Fibroblast of lung (primary cell): ENCODE results near the gene RHBG. TPM values are rescaled to one million over a fixed set of nuclear protein-coding genes. Genes with fewer than 3 reads are reported as not detected.

ENCODE experiments used
- DNase-seq, 2 donors: peaks; one replicate each; pipeline versions ENCODE4 v3.0.0 to v3.0.0-alpha.2; 2010; ENCODE audit warnings: low read depth in 2 of 2
- H2AFZ ChIP-seq: 2 replicates; pipeline ENCODE4 v1.5.1; 2012; ENCODE audit warnings: low read length, control low read depth, inconsistent platforms
- H3K27ac ChIP-seq: 2 replicates; pipeline ENCODE4 v1.5.1; 2011; ENCODE audit warnings: low read length, control low read depth; ENCODE audit not compliant: insufficient read depth
- H3K27me3 ChIP-seq: 2 replicates; pipeline ENCODE4 v1.5.1; 2011; ENCODE audit warnings: mild to moderate bottlenecking, low read length; ENCODE audit not compliant: control insufficient read depth, insufficient read depth
- H3K36me3 ChIP-seq: 2 replicates; pipeline ENCODE4 v1.5.1; 2011; ENCODE audit warnings: low read length; ENCODE audit not compliant: control insufficient read depth, insufficient read depth
- H3K4me1 ChIP-seq: 2 replicates; pipeline ENCODE4 v1.5.1; 2011; ENCODE audit warnings: low read length; ENCODE audit not compliant: control insufficient read depth, insufficient read depth; ENCODE audit errors: extremely low read depth
- H3K4me2 ChIP-seq: 2 replicates; pipeline ENCODE4 v1.5.1; 2011; ENCODE audit warnings: low read length, control low read depth; ENCODE audit not compliant: insufficient read depth; ENCODE audit errors: extremely low read depth
- H3K4me3 ChIP-seq, 4 experiments: fragments of 200-600 bp in 1 of 4; sonication (generic) in 1 of 4; replicated peaks in 1 of 4; 2 replicates each; pipeline ENCODE4 v1.5.1; 2011 to 2016; ENCODE audit warnings: low read length in 4 of 4, low read depth in 3 of 4, mild to moderate bottlenecking in 3 of 4, control low read depth in 2 of 4, inconsistent platforms in 1 of 4, mixed read lengths in 1 of 4; ENCODE audit not compliant: insufficient read depth in 1 of 4; ENCODE audit errors: control extremely low read depth in 1 of 4
- H3K79me2 ChIP-seq: 2 replicates; pipeline ENCODE4 v1.5.1; 2012; ENCODE audit warnings: mild to moderate bottlenecking, low read length, inconsistent platforms; ENCODE audit not compliant: control insufficient read depth, insufficient read depth
- H3K9ac ChIP-seq: 2 replicates; pipeline ENCODE4 v1.5.1; 2011; ENCODE audit warnings: mild to moderate bottlenecking, low read length, control low read depth; ENCODE audit not compliant: insufficient read depth
- H3K9me3 ChIP-seq: 2 replicates; pipeline ENCODE4 v1.5.1; 2012; ENCODE audit warnings: low read depth, low read length; ENCODE audit not compliant: control insufficient read depth, insufficient read depth
- H4K20me1 ChIP-seq: 2 replicates; pipeline ENCODE4 v1.5.1; 2011; ENCODE audit warnings: low read length; ENCODE audit not compliant: control insufficient read depth, insufficient read depth; ENCODE audit errors: extremely low read depth
- EZH2 ChIP-seq: IDR thresholded peaks from 2 replicates; pipeline ENCODE4 v1.5.1; 2012; ENCODE audit warnings: low read length, control low read depth, mild to moderate bottlenecking; ENCODE audit errors: missing control alignments
- polyA plus RNA-seq, 2 donors: library from polyadenylated mRNA; depleted of rRNA in 1 of 2; stranded (reverse) in 1 of 2; unstranded in 1 of 2; fragments of >200 nt; gene quantifications; 2 replicates each; pipeline ENCODE4 v1.2.1, GENCODE V29; 2011 to 2012; ENCODE audit warnings: missing spikeins in 1 of 2
- total RNA-seq: library from RNA; depleted of rRNA; stranded (reverse); fragments of >200 nt; gene quantifications from 2 replicates; pipeline ENCODE4 v1.2.1, GENCODE V29; 2014
- TF ChIP-seq, protein P1 (sequence below), 2 donors: IDR thresholded peaks in 1 of 2; conservative IDR thresholded peaks in 1 of 2; 1 replicate in 1 of 2; 2 replicates in 1 of 2; pipeline ENCODE4 v1.5.1; 2011 to 2012; ENCODE audit warnings: low read length in 2 of 2, control low read depth in 1 of 2, inconsistent platforms in 1 of 2, low read depth in 1 of 2, mild to moderate bottlenecking in 1 of 2

Gene RHBG
- total and polyA plus RNA-seq, 2 donors (not counting 1 experiment from before 2014, with no cell fraction given) = not detected

DNA sequence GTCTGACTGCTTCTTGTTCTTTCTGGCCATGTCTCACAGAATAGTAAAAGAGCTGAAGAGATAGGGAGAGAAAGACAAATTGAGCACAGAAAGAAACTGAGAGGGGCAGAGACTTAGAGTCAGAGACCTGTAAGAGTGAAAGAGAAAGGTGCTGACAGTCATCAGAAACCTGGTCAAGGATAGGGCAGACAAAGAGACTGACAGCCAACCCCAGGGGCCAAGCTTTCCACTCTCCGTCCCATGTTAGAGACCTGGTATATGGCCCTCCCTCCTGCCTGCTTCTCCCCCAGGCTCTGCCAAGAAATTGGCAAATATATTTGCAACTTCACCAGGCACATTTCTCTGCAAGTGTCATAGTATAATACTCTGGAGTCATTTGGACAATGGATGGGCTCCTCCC, 64.6 kb downstream of the RHBG start:
- no peak overlapping the region for H3K4me2 ChIP-seq
- TF ChIP-seq EZH2 = no peak
- TF ChIP-seq, protein P1, sequence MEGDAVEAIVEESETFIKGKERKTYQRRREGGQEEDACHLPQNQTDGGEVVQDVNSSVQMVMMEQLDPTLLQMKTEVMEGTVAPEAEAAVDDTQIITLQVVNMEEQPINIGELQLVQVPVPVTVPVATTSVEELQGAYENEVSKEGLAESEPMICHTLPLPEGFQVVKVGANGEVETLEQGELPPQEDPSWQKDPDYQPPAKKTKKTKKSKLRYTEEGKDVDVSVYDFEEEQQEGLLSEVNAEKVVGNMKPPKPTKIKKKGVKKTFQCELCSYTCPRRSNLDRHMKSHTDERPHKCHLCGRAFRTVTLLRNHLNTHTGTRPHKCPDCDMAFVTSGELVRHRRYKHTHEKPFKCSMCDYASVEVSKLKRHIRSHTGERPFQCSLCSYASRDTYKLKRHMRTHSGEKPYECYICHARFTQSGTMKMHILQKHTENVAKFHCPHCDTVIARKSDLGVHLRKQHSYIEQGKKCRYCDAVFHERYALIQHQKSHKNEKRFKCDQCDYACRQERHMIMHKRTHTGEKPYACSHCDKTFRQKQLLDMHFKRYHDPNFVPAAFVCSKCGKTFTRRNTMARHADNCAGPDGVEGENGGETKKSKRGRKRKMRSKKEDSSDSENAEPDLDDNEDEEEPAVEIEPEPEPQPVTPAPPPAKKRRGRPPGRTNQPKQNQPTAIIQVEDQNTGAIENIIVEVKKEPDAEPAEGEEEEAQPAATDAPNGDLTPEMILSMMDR (conservative IDR thresholded peaks at IDR 0.05 in 1 of 2, IDR thresholded peaks at IDR 0.05 in 1 of 2; ENCODE audit: low read depth in 1 of 2, low read length in 2 of 2) = no peak
- H3K27ac ChIP-seq = no peak overlapping the region
- peaks cover 91% of the 10 kb centered on the region for H3K27me3 ChIP-seq
- H4K20me1 ChIP-seq = no peaks in the 10 kb centered on the region
- no peak overlapping the region for H3K4me3 ChIP-seq
- H2AFZ ChIP-seq = no peak overlapping the region
- no peaks in the 10 kb centered on the region for H3K79me2 ChIP-seq
- H3K9me3 ChIP-seq = no peaks in the 10 kb centered on the region
- no peak overlapping the region for H3K9ac ChIP-seq
- no peaks in the 10 kb centered on the region for H3K36me3 ChIP-seq
- DNase-seq = no peak
- no peaks in the 10 kb centered on the region for H3K4me1 ChIP-seq

Other genes with a start within 250 kb of the RHBG start
- gene SEMA4A, start 215.6 kb upstream of the RHBG start, total RNA-seq = 0.77 and 0.99 TPM in 2 replicates
- gene SEMA4A, start 215.6 kb upstream of the RHBG start, polyA plus RNA-seq = 0.24 and 0.27 TPM in 2 replicates
- 5.4 and 8.4 TPM in 2 replicates for gene SLC25A44, start 175.1 kb upstream of the RHBG start, total RNA-seq
- gene SLC25A44, start 175.1 kb upstream of the RHBG start, polyA plus RNA-seq = 32.1 and 35.4 TPM in 2 replicates
- gene PMF1, start 156.2 kb upstream of the RHBG start, total RNA-seq = 21.6 and 24.1 TPM in 2 replicates
- 46.8 and 57.6 TPM in 2 replicates for gene PMF1, start 156.2 kb upstream of the RHBG start, polyA plus RNA-seq
- 0.26 and 0.50 TPM in 2 replicates for gene BGLAP, start 127.0 kb upstream of the RHBG start, total RNA-seq
- 0.12 and 0.34 TPM in 2 replicates for gene BGLAP, start 127.0 kb upstream of the RHBG start, polyA plus RNA-seq
- 0.26 and 0.33 TPM in 2 replicates for gene PAQR6, start 121.2 kb upstream of the RHBG start, total RNA-seq
- gene PAQR6, start 121.2 kb upstream of the RHBG start, polyA plus RNA-seq = 0.05 and 0.17 TPM in 2 replicates
- gene SMG5, start 86.4 kb upstream of the RHBG start, total RNA-seq = 47.3 and 65.9 TPM in 2 replicates
- 18.6 and 21.6 TPM in 2 replicates for gene SMG5, start 86.4 kb upstream of the RHBG start, polyA plus RNA-seq
- 2.8 and 3.6 TPM in 2 replicates for gene TMEM79, start 84.9 kb upstream of the RHBG start, total RNA-seq
- 1.1 and 1.5 TPM in 2 replicates for gene TMEM79, start 84.9 kb upstream of the RHBG start, polyA plus RNA-seq
- gene GLMP, start 73.5 kb upstream of the RHBG start, total RNA-seq = 71.9 and 93.5 TPM in 2 replicates
- gene GLMP, start 73.5 kb upstream of the RHBG start, polyA plus RNA-seq = 40.4 and 46.3 TPM in 2 replicates
- not detected in 2 replicates for gene VHLL, start 69.9 kb upstream of the RHBG start, total RNA-seq
- gene VHLL, start 69.9 kb upstream of the RHBG start, polyA plus RNA-seq = not detected in 2 replicates
- gene CCT3, start 30.9 kb upstream of the RHBG start, total RNA-seq = 391 and 397 TPM in 2 replicates
- gene CCT3, start 30.9 kb upstream of the RHBG start, polyA plus RNA-seq = 251 and 407 TPM in 2 replicates
- 0.50 TPM in 1 of 2 replicates, not detected in the other for gene TSACC, start 30.7 kb upstream of the RHBG start, total RNA-seq
- 0.50 and 0.54 TPM in 2 replicates for gene TSACC, start 30.7 kb upstream of the RHBG start, polyA plus RNA-seq
- gene MEF2D, start 131.6 kb downstream of the RHBG start, total RNA-seq = 4.6 and 9.9 TPM in 2 replicates
- gene MEF2D, start 131.6 kb downstream of the RHBG start, polyA plus RNA-seq = 12.7 and 13.1 TPM in 2 replicates
- gene IQGAP3, start 203.4 kb downstream of the RHBG start, total RNA-seq = 1.3 and 16.0 TPM in 2 replicates
- 2.7 and 15.9 TPM in 2 replicates for gene IQGAP3, start 203.4 kb downstream of the RHBG start, polyA plus RNA-seq
- gene TTC24, start 210.5 kb downstream of the RHBG start, total RNA-seq = not detected in 2 replicates
- gene TTC24, start 210.5 kb downstream of the RHBG start, polyA plus RNA-seq = not detected in 2 replicates
- gene NAXE, start 222.6 kb downstream of the RHBG start, total RNA-seq = 51.6 and 64.4 TPM in 2 replicates
- gene NAXE, start 222.6 kb downstream of the RHBG start, polyA plus RNA-seq = 41.6 and 59.5 TPM in 2 replicates
- 11.3 and 12.2 TPM in 2 replicates for gene GPATCH4, start 232.3 kb downstream of the RHBG start, total RNA-seq
- gene GPATCH4, start 232.3 kb downstream of the RHBG start, polyA plus RNA-seq = 23.6 and 42.7 TPM in 2 replicates